ENCODE measurements around the gene CALN1.

Gene CALN1

GRCh38 chr7:72445075-72445474 lies 32.9 kb upstream of the CALN1 start (continued):
- TF ChIP-seq ZNF791 (tag by site-specific recombination; IDR thresholded peaks at IDR 0.05) (no peak), ZNF449 (tag by site-specific recombination; IDR thresholded peaks at IDR 0.05) (no peak), ZNF692 (tag by site-specific recombination; IDR thresholded peaks at IDR 0.05) (no peak), ZNF548 (tag by site-specific recombination; IDR thresholded peaks at IDR 0.05) (no peak), ZNF221 (tag by site-specific recombination; IDR thresholded peaks at IDR 0.05; ENCODE audit: borderline replicate concordance) (no peak), ZNF521 (tag by site-specific recombination; IDR thresholded peaks at IDR 0.05) (no peak), SALL2 (tag by site-specific recombination; IDR thresholded peaks at IDR 0.05; ENCODE audit: borderline replicate concordance) (no peak), ZNF146 (tag by site-specific recombination; IDR thresholded peaks at IDR 0.05) (no peak), ZFP41 (tag by site-specific recombination; IDR thresholded peaks at IDR 0.05; ENCODE audit: borderline replicate concordance) (no peak), FEZF1 (tag by site-specific recombination; IDR thresholded peaks at IDR 0.05) (no peak)

- TF ChIP-seq WT1 (tag by site-specific recombination; IDR thresholded peaks at IDR 0.05), result no peak
- TF ChIP-seq ZNF624 (tag by site-specific recombination; IDR thresholded peaks at IDR 0.05), result no peak
- no peak for TF ChIP-seq ZNF707 (tag by site-specific recombination; IDR thresholded peaks at IDR 0.05)
- no peak for TF ChIP-seq YY1 (tag by site-specific recombination; IDR thresholded peaks at IDR 0.05)
- Histone ChIP-seq H3K9me3 (ENCODE audit: control insufficient read depth, insufficient read depth, low read depth, low read length) (no peaks in the 10 kb centered on the region), H3K27ac (ENCODE audit: extremely low read depth, low read depth, low read length) (no peak overlapping the region), H3K4me3 (ENCODE audit: low read depth, low read length) (no peak overlapping the region), H3K36me3 (ENCODE audit: control insufficient read depth in 2 of 2, insufficient read depth in 1 of 2, low read length in 2 of 2) (no peaks in the 10 kb centered on the region), H3K4me1 (ENCODE audit: control insufficient read depth, insufficient read depth, low read length) (no peaks in the 10 kb centered on the region)
- CTCF ChIA-PET, result no interaction called here
- POLR2A ChIA-PET, result interaction anchor here (0.6 kb wide), 1 partner anchor 15 kb away, joined by 3 read pairs; no protein-coding TSS in a partner anchor
These were observed 32.1 kb upstream of the CALN1 start for GRCh38 chr7:72444026-72444776.

- Histone ChIP-seq H3K4me3 (ENCODE audit: low read depth, low read length) (no peak overlapping the region), H3K4me1 (ENCODE audit: control insufficient read depth, insufficient read depth, low read length) (no peaks in the 10 kb centered on the region), H3K36me3 (ENCODE audit: control insufficient read depth in 2 of 2, insufficient read depth in 1 of 2, low read length in 2 of 2) (no peaks in the 10 kb centered on the region), H3K9me3 (ENCODE audit: control insufficient read depth, insufficient read depth, low read depth, low read length) (no peaks in the 10 kb centered on the region), H3K27ac (ENCODE audit: extremely low read depth, low read depth, low read length) (no peak overlapping the region)
- ChIA-PET POLR2A (interaction anchor here (0.6 kb wide), 1 partner anchor 768 kb away, joined by 3 read pairs; no protein-coding TSS in a partner anchor), CTCF (no interaction called here)
- TF ChIP-seq ZNF10 (tag by site-specific recombination; IDR thresholded peaks at IDR 0.05), result no peak
These were observed 29.7 kb upstream of the CALN1 start for GRCh38 chr7:72441791-72442190.

- H3K9me3 ChIP-seq (ENCODE audit: control insufficient read depth, insufficient read depth, low read depth, low read length), result no peaks in the 10 kb centered on the region
- ChIA-PET CTCF (no interaction called here), POLR2A (no interaction called here)
- no peak overlapping the region for H3K4me3 ChIP-seq (ENCODE audit: low read depth, low read length)
- H3K27ac ChIP-seq (ENCODE audit: extremely low read depth, low read depth, low read length), result no peak overlapping the region
- H3K36me3 ChIP-seq (ENCODE audit: control insufficient read depth in 2 of 2, insufficient read depth in 1 of 2, low read length in 2 of 2), result no peaks in the 10 kb centered on the region
- no peaks in the 10 kb centered on the region for H3K4me1 ChIP-seq (ENCODE audit: control insufficient read depth, insufficient read depth, low read length)
- TF ChIP-seq SETDB1 (IDR thresholded peaks at IDR 0.05; ENCODE audit: insufficient read length, low read length) (no peak), PBX3 (CRISPR knock-in tag; IDR thresholded peaks at IDR 0.05) (no peak), ZNF362 (tag by site-specific recombination; IDR thresholded peaks at IDR 0.05) (no peak), HOXA7 (CRISPR knock-in tag; IDR thresholded peaks at IDR 0.05; ENCODE audit: borderline replicate concordance) (no peak), ZNF747 (tag by site-specific recombination; IDR thresholded peaks at IDR 0.05) (no peak), ZNF138 (tag by site-specific recombination; IDR thresholded peaks at IDR 0.05; ENCODE audit: borderline replicate concordance) (no peak), PRDM1 (tag by site-specific recombination; IDR thresholded peaks at IDR 0.05) (no peak), BCL6B (tag by site-specific recombination; IDR thresholded peaks at IDR 0.05) (no peak), GLIS2 (tag by site-specific recombination; IDR thresholded peaks at IDR 0.05) (no peak), ZNF670 (tag by site-specific recombination; IDR thresholded peaks at IDR 0.05; ENCODE audit: low read depth) (no peak)
These were observed 26.4 kb upstream of the CALN1 start for GRCh38 chr7:72438491-72438890.
